ENCODE data around the gene MRTFA.
A peak's percentile ranks its signal among the peaks of the same experiment; 100 is the strongest.
"Not testable (repeated sequence)": the region's sequence is repeated elsewhere in the genome, so short reads cannot be mapped to it uniquely, and the experiment has no call there.

MRTFA gene

GRCh38 chr22:40656651-40657050, 20.1 kb upstream of the MRTFA start:
- not testable (repeated sequence) for DNase-seq

- not testable (repeated sequence) for DNase-seq
Observed at GRCh38 chr22:40655941-40656340, 19.4 kb upstream of the MRTFA start.

DNA sequence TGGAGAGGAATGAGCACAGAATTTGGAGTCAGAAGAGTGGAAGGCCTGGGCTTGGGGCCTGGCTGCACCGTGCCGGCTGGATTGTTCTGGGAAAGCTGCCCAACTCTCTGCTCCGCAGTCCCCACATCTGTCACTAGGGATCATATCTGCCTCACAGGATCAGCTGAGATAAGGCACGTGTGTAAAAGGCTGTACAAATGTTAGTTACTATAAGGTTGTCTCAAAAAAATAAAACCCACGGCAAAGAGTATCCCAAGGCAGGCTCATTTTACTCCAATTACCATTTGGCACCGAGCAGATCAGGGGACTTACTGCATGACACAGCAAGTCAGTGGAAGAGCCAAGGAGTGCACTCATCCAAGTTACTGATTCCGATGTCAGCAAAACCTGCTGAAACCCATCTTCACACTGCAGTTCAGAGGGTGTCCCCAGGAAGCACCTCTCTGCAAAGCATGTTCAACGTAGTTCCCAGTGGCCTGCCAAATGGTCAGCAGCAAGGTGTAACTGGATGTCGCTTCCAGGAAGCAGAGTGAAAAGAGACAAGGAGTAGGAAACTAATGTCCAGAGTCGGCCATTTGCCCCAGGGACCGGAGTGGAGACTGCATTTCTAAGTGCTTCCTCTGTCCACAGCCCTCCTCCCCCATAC, 18.1 kb upstream of the MRTFA start:
- peak; percentile 5 for DNase-seq

DNA sequence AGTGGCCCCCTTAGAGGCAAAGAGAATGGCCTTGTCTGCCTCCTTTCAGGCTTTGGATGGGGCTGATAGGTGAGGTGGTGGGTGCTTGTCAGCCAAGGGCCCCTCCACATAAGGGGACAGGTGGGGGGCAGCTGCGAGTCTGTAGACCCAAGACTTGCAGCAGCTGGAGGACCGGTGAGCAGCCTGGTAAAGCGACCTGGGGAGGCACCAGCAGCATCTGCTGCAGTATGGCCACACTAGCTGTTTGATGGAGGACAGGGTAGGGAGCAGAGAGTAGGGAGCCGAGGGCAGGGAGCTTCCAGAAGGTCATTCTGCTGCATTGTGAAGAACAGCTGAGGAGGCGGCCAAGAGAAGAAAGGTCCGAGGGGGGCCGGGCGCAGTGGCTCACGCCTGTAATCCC, 16.8 kb upstream of the MRTFA start:
- DNase-seq, result no peak

DNA sequence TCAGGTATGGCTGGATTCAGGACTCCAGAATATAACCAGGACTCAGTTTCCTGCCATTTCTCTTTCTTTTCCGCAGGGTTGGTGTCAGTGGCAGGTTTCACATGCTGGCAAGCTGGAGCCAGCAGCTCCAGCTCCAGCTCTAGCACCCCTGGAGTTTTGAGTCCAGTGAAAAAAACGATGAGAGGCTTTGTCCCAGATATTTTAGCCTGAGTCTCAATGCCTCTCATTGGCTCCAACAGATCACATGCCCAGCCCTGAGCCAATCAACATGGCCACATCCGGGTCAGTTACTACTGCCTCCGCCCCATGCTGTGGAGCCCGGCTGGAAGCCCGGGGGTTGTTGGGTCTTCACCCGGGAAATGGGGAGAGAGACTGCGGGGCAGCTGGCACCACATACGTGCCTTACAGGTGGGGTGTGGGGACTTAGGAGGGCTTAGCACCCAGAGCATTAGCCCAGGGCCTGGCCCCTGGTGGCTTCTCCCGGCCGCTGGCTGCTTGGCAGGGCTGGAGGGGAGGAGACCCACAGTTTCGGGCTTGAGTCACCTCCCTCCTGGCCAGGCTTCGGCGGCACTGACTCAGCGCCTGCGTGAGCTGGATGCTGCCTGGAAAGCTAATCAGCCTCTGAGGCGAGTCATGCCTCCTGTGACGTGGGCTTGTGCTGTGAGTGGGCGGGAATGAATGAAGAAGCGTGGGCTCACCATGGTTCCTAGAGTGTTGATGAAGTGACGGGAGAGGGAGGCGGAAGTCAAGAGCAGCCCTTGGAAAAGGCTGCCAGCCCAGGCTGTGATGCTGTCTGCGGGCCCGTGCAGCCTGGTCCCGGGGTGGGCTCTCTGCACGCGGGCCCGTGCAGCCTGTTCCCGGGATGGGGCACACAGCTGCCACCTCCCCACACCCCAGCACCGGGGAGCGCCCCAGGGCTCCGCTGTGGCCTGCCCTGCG, 15.3 kb upstream of the MRTFA start:
- DNase-seq, result peak; percentile 77

DNA sequence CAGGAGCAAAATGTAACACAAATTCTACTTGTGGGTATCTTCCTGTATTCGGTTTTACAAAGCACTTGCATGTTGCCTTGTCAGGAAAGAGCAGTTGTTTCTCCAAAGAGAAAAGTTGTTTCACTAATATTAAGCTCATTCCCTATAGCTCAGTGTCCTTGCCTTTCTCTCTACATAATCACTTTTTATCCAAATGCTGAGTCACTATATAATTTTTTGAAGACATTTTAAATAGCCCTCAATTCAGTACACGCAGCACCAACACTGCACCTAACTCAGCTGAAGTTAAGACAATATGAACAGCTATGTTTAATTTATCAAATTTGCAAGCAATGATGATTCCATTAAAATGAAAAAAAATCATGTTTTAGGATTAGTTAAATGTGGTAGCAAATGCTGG, 14.5 kb upstream of the MRTFA start:
- no peak for DNase-seq

DNA sequence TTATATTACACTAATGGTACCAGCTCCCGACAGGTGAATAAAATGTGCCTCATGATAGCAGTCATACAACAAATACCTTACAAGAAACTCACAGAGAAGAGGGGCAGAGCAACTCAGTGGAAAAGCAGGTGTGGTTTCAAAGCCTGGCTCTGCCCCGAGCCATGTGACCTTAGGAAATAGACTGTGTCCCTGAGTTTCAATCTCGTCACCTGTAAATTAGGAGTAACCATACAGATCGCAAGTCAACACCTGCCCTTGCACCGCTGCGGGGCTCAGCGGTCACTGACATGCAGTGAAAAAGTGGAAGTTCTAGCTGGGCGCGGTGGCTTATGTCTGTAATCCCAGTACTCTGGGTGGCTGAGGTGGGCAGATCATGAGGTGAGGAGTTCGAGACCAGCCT, 11.9 kb upstream of the MRTFA start:
- no peak for DNase-seq

DNA sequence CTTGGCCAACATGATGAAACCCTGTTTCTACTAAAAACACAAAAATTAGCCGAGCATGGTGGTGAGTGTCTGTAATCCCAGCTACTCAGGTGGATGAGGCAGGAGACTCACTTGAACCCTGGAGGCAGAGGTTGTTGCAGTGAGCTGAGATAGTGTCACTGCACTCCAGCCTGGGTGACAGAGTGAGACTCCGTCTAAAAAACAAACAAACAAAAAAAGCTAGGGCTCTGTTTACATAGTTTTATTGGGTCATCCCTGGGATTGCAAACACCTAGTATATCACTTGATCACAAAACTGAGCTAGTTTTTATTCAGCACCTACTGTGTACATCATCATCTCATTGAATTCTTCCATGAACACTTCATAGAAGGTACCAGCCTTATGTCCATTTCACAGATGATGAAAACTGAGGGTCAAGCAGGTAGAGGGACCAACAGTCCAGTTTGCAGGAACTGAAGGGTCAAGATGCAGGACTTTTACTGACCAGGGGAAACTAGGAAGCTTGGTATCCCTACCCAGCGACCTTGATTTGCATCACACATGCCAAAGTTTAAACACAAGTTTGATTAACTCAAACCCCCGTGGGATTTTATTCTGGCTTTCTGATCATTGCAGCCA, 9.2 kb upstream of the MRTFA start:
- DNase-seq, result no peak

DNA sequence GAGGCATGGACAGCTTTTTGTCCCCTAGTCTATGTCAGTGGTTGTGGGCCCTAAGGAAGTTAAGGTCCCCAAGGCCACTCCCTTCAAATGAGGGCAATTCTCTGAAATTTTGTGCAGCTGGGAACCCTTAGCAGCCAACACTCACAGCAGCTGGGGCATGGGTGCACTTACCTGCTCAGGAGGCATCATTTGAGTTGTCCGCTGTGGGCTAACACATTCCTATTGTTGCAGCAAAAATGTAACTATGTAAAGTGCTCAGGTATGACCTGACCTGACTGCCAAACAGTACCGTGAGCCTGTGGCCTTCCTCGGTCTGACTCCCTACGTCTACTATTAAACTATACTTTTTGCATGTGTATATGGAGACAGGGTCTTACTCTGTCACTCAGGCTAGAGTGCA, 5.8 kb upstream of the MRTFA start:
- DNase-seq, result no peak

- no peak for DNase-seq
Observed at GRCh38 chr22:40641269-40641668, 4.8 kb upstream of the MRTFA start.

DNA sequence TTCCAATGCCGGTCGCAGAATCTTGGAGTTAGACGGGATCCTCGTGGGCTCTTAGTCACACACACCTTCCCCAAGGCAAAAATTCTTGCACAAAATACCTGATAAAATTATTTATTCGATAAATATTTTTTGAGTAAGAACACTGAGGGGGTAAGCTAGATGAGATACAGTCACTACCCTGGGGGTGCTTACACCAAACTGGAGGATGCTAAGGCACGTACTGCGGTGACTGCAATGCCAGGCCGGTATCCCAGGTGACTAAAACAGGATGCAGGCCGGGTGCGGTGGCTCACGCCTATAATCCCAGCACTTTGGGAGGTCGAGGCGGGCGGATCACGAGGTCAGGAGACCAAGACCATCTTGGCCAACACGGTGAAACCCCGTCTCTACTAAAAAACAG, 1.7 kb upstream of the MRTFA start:
- DNase-seq, result no peak

GRCh38 chr22:40637183-40638150, 948 bp upstream of the MRTFA start:
- peak; percentile 66 for DNase-seq

DNA sequence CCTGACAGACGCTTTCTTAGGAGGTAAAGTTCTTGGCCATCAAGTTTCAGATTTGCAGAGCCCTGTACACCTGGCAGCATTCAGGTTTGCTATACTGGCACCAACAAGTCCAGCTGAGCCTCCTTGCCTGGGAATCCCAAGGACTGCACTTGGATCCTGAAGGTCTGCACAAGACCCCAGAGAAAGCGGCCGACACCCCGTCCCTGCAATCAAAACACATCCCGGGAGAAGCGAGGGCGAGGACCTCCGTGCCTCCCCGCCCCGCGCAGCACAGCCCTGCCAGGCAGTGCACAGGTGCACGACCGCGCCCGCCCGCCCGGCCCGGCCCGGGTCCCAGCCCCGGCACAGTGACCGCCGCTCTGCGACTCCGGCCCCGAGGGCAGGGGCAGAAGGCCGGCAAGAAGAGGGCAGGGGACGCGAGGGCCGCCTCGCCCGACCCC, 559 bp downstream of the MRTFA start:
- DNase-seq, result no peak

GRCh38 chr22:40635043-40635939, 1.2 kb downstream of the MRTFA start:
- no peak for DNase-seq

GRCh38 chr22:40634119-40634903, 2.2 kb downstream of the MRTFA start:
- DNase-seq, result no peak

- DNase-seq, result no peak
Observed at GRCh38 chr22:40633036-40633435, 3.5 kb downstream of the MRTFA start.

GRCh38 chr22:40631925-40632324, 4.6 kb downstream of the MRTFA start:
- no peak for DNase-seq

DNA sequence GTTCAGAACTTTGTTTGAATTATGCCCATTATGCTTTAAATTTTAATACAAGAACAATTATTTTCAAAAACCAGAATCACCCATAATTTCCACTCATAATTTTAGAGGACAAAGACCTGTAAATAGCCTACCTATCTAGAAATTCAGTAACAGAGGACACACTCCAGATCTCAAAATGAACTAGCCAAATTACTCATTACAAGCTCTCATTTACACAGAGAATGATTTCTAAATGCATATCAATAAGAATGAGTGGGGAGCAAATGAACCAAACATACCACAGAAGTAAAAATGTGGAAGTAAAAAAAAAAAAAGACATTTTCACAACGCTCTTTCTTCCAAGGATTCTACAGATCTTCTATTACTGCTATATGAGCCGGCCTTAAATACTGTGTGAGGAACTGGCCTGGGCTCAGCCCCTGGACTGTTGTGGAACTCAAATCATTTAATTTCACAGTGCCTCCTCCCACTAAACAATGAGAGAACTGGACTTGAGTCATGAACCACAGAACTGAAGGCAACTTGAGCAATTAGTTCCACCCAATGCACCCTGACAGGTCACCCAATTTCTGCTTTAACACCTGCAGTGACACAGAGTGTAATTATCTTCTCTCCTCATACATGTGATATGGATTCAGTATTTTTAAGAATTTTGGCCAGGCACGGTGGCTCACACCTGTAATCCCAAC, 8.0 kb downstream of the MRTFA start:
- DNase-seq, result no peak

GRCh38 chr22:40627612-40628011, 8.9 kb downstream of the MRTFA start:
- DNase-seq, result no peak

DNA sequence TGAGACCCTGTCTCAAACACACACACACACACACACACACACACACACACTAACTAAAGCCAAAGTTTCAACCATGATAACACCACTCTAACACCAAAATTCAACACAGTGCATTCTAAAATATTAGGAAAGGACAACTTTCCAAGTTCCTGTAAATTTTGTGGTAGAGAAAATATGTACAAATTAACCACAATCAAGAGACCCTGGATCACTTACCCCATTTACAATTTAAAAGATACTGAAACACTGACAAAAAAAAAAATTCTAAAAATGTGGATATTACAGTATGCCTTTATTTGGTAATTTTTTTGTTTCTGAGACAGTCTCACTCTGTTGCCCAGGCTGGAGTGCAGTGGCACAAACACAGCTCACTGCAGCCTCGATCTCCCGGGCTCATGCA, 9.7 kb downstream of the MRTFA start:
- DNase-seq, result no peak
